ENCODE measurements around the gene ITGA11.
"Not testable (repeated sequence)": the region's sequence is repeated elsewhere in the genome, so short reads cannot be mapped to it uniquely, and the experiment has no call there.

Gene ITGA11

DNA sequence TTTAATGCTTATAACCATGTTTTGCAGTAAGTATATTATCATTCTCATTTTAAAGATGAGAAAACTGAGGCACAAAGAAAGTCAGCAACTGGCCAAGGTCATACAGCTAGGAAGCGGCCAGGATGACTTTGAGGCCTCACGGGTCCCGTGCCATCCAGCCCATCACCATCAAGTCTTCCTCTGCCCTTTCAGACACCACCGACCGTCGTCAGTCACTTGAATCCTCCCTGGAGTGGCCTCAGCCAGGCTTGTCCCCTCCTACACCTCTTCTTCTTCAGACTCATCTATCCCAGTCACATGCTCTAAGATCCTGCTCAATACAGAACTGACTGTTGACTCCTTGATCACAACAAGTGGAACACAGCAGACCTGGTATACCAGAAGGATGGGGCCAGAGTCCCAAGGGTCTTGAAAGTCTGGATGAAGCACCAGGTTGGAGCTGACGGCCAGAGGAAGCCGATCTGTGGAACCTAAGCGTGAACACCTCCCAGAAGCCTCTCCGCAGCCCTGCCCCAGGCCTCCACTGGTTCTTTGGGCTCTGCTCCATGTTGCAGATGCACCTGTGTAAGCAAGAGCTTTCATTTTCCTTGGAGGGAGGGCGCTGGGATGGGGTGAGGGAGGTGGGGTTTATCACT is 22.1 kb downstream of the ITGA11 start:
- no peak for DNase-seq (ENCODE audit: low read depth in 2 of 2)

DNA sequence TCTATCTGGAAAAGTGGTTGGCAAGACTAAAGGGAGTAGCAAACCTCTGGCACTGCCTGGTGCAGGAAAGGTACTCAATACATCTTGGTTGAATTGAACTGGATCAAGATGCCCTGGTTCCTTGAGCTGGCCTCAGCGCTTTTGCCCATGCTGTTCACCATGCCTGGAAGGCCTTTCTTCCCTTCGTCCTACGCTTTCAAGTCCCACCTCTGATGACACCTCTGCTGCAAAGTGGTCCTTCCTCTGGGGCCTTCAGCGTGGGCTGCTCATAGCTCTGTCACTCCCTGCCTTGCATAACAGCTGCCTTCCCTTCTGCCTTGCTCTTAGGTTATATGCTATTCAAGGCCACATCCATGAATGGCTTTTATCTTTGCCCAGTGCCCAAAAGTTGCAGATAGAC is 23.0 kb downstream of the ITGA11 start:
- no peak for DNase-seq (ENCODE audit: low read depth in 2 of 2)

DNA sequence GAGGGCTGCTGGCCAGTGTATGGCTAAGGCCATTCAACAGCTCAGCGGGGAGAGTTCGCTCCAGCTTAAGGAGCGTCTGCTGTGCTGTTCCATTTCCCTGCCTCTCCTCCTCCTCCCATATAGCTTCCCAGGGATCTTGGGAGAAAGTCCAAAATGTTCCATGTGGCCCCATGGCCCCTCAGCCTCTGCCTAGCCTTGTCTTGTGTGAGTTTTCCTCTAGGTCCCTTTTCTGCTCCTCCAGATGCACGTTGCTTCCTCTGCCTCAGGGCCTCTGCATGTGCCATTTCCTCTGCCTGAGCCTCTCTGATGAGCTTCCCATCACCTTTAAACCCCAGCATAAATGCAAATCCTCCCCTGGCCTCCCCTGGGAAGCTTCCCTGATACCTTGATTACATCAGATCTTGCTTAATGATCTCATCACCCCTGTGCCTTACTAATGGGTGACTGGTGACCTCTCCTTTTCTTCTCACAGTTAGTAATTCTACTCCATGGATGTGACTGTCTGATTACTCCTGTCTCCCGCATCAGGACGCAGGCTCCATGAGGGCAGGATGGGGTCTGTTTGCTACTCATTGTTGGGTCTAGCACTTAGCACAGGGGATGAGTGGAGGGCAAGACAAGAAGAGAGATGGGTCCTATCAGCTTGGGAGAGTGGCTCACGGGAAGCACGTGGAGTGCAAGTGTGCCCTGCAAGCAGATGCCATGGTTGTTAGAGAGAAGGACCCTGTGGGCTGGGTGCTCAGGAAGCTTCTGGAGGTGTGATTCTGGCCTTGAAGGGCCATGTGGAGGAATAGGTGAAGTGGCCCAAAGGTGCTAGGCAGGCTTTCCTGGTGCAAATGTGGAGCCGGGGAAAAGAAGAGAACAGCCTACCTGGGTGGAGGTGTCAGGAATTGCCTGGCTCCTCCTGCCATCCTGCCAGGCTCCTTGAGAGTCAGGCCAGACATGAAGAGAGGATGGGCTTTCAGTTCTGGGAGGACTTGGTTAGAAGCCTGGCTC is 23.8 kb downstream of the ITGA11 start:
- no peak for DNase-seq (ENCODE audit: low read depth in 2 of 2)

GRCh38 chr15:68407141-68407885 is 24.6 kb downstream of the ITGA11 start:
- DNase-seq (ENCODE audit: low read depth in 2 of 2) = no peak

DNA sequence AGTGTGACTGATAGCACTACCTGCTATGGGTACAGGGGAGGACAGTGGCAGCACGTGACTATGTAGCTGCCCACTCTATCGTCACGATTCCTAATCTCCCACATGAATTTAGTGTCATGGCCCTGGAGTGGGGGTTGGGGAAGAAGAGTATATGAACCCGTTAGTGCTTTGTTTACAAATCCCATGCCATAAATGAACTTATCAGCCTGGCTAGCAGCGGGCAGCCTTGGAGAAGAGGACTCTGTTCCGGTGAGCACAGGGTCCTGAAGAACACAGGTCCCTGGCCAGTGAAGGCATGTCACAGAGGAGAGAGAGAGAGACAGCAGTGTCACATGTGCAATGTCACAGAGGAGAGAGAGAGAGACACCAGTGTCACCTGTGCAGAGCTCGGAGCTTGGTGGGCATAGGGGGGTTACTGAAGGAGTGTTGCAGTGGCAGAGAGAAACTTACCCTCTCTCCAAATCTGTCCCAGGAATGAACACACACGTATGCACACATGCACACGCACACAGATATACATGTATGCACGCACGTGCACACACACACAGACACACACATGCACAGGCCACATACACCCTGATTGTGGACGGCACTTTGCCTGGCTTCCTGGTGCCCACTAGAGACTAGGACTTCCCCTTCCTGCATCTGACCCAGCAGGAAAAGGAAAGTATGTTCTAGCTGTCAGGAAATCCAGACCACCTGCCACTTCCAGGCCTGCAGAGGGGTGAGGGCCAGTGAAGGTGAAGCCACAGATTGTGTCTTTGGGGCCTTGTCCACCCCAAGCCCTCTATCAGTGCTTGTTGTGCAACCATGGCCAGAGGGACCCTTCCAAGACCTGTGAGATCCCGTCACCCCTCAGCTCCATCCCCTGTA is 26.3 kb downstream of the ITGA11 start:
- DNase-seq (ENCODE audit: low read depth in 2 of 2) = no peak

- DNase-seq (ENCODE audit: low read depth in 2 of 2) = no peak
These were observed 27.7 kb downstream of the ITGA11 start for GRCh38 chr15:68404056-68404798.

DNA sequence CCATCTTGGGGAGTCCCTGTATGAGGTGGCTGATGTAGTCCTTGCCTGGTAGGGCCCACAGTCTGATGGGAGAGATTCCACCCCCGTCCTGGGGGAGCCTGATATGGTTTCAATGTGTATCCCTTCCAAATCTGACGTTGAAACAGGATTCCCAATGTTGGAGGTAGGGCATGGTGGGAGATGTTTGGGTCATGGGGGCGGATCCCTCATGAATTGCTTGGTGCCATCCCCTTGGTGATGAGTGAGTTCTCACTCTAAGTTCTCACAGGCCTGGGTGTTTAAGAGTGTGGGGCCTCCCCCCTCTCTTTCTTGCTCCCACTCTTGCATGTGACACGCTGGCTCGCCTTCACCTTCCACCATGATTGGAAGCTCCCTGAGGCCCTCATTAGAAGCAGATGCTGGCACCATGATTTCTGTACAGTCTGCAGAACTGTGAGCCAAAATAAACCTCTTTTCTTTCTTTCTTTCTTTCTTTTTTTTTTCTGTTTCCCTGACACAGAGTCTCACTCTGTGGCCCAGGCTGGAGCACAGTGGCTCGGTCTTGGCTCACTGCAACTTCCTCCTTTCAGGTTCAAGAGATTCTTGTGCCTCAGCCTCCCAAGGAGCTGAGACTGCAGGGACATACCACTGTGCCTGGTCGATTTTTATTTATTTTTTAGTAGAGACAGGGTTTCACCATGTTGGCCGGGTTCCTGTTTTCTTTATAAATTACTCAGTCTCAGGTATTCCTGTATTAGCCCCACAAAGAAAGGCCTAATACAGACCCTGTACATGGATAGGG is 28.6 kb downstream of the ITGA11 start:
- no peak for DNase-seq (ENCODE audit: low read depth in 2 of 2)

DNA sequence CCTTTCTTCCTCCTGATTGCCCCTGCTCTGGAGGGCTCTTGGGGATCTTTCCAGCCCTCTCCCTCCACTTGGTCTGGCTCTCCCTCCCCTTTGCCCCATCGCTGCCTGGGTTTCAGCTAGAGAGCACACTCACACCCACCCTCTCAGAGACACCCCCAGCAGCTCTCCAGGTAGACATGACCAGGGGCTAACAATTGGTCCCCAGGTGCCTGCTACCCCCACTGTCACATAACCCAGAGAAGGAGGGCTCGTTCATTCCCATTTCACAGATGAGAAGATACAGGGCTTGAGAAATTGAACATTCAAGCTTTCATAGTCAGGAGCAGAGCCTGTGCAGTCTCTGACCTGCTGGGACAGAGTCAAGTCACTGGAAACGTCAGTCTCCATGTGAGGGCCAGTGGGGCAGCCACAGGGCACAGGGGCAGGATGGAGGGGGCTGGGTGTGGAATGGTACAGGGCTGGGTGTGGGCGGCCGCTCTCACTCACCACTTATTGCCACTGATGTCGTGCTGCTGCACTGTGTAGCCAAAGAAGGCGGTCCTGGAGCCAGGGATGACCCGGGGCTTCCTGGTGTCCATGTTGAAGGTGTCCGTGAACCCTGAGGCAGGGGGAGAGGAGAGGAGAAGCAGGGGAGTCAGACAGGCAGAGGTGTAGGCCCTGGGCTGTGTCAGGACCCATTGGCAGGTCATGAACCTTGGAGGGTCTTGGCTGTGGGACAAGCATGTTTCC is 29.4 kb downstream of the ITGA11 start:
- no peak for DNase-seq (ENCODE audit: low read depth in 2 of 2)

DNA sequence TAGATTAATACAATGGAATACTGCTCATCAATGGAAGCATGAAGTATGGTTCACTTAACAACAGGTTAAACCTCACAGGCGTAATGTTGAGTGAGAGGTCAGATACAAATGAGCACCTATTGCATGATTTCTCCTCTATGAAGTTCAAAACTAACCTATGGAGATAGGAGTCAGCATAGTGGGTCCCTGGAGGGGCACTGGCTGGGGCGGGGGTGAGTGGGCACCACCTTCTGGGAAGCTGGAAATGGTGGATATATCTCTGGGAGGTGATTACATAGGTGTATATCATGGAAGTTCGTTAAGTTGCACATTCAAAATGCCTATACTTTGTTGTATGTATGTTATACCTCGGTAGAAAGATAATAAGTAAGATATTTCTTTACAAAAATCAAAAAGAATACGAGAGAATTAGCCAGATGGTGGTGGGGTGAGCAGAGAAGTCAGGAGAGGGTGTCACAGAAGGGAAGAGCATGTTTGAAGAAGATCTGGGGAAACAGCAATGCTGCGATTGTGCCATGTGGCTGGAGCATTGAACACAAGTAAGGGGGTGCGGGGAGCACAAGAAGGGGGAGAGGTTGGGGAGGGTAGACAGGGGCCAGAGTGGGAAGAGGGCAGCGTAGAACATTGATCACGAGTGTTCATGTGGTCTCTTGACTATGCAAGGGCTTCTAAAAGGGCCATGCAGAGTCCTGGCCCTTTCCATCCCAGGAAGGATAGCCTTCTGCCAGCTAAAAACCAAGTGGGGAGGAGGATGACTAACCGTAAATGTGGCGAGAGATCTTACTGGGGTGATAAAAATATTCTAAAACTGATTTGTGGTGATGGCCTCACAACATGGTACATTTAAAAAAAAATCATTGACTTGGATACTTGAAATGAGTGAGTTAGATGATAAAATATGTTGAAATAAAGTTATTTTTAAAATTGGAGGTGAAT is 30.2 kb downstream of the ITGA11 start:
- no peak for DNase-seq (ENCODE audit: low read depth in 2 of 2)

GRCh38 chr15:68400066-68400456 is 31.9 kb downstream of the ITGA11 start:
- DNase-seq (ENCODE audit: low read depth in 2 of 2) = no peak

- DNase-seq (ENCODE audit: low read depth in 2 of 2) = no peak
These were observed 32.6 kb downstream of the ITGA11 start for GRCh38 chr15:68399096-68400065.

DNA sequence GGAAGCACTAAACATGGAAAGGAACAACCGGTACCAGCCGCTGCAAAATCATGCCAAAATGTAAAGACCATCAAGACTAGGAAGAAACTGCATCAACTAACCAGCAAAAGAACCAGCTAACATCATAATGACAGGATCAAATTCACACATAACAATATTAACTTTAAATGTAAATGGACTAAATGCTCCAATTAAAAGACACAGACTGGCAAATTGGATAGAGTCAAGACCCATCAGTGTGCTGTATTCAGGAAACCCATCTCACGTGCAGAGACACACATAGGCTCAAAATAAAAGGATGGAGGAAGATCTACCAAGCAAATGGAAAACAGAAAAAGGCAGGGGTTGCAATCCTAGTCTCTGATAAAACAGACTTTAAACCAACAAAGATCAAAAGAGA is 34.0 kb downstream of the ITGA11 start:
- DNase-seq (ENCODE audit: low read depth in 2 of 2) = not testable (repeated sequence)

DNA sequence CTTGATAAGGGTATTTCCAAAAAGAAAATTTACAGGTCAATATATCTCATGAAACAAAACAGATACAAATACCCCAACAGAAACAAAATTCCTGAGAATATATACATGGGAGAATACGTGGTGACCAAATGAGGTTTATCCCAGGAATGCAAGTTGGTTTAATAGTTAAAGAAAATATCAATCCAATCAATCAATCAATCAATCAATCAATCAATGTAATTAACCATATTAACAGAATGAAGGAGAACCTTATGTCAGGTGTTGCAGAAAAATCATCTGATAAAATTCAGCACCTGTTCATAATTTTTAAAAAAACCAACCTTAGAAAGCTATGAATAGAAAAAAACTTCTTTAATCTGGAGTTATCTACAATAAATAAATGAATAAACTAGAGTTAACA is 35.9 kb downstream of the ITGA11 start:
- no peak for DNase-seq (ENCODE audit: low read depth in 2 of 2)

DNA sequence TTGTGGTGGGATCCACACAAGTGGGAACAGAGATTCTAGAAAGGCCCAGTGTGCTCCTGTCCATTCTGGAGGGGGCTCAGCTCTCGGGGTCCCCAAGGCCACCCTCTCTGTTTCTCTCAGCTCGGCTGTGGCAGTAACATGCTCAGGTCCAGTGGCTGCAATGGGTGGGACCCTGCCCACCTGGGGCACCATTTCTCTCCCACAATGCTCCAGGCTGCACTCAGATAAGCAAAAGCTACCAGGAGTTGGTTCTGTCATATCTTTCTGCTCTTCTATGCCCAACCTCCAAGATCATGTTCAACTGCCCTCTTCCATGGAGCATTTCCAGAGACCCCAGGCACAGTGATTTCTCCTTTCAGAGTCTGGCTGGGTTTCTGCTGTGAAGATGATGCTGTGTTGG is 40.8 kb downstream of the ITGA11 start:
- DNase-seq (ENCODE audit: low read depth in 2 of 2) = no peak

DNA sequence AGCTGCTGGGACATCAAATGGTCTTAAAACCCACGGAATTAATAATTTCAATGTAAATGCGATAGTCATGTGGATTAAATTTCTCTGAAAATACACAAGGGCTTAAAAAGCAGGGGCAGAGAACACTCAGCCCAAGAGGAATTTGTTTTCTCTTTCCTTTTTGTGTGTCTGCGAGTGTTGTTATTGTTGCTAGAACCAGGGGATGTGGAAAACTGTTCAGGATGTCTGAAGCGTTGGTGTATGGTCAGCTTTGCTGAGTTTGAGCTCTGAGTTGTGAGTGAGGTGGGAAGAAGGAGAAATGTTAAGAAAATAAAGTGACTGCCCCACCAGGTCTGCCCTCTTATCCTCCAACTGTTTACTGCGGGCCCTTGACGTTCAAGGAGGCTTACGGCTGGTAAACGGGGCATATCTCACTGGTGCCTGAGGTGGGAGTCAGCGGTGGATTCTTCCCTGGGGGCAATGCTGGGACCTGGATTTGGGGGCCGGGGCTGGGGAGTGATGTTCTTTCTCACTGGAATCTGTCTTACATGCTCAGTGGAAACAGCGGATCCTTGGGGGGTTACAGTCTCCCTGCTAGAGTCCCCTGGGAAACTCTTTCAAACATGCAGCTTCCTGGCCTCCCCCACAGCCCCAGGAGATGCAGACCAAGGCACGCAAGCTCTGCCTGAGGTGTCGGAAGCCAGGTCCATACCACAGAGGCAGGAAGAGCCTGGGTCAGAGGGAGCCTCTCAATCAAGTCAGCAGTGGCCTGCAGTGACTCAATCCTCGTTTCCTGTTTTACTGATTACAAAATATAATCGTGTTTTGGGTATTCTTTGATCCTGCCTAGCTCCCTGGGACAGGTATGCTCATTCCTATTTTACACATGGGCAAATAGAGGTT is 41.8 kb downstream of the ITGA11 start:
- DNase-seq (ENCODE audit: low read depth in 2 of 2) = no peak
